ENCODE measurements around the gene TNP2.

Gene TNP2

GRCh38 chr16:11268921-11269375 is at the start of gene TNP2:
Gene TNP2, minus strand, starts transcription at chr16:11269325. Its CDS starts 63 bp downstream, at chr16:11269262.
- no peak for DNase-seq

DNA sequence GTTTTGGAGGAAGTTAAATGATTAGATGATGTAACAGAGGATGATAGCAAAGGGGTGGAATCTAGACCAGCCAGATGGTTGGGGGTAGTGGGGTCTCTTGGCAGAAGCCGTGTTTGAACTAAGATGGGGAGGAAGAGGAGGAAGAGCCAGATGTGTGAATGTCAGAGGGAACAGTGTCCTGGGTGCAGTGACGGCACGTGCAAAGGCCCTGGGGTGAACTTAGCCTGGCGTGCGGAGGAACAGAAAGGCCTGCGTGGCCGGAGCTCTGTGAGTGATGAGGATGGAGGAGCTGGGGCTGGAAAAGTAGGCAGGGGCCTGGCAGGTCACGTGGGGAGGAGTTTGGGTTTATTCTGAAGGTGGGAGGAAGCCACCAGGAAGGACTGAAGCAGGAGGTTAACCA is 49.7 kb upstream of the TNP2 start:
- no peak for DNase-seq

GRCh38 chr16:11316331-11317015 is 47.3 kb upstream of the TNP2 start:
- no peak for DNase-seq

DNA sequence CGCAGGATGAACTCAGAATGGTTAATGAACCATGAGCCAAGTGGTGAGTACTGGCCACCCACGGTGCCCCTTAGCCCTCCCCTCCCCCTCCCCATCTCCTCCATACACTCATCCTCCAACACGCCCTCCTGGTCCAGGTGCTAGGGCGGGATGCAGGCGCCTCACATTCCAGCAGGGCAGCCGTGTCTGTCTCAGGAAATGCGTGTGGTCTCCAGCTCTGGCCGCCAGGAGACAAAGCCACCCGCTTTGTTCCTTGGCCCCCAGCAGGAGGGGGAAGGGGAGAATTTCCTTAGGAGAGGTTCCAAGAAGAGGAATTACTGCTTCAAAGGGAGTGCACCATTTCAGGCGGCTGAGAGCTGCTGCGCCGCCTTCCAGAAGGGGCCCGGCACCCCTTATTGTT is 46.4 kb upstream of the TNP2 start:
- DNase-seq = peak; percentile 50

- no peak for DNase-seq
Observed at GRCh38 chr16:11314309-11314894, 45.3 kb upstream of the TNP2 start.

DNA sequence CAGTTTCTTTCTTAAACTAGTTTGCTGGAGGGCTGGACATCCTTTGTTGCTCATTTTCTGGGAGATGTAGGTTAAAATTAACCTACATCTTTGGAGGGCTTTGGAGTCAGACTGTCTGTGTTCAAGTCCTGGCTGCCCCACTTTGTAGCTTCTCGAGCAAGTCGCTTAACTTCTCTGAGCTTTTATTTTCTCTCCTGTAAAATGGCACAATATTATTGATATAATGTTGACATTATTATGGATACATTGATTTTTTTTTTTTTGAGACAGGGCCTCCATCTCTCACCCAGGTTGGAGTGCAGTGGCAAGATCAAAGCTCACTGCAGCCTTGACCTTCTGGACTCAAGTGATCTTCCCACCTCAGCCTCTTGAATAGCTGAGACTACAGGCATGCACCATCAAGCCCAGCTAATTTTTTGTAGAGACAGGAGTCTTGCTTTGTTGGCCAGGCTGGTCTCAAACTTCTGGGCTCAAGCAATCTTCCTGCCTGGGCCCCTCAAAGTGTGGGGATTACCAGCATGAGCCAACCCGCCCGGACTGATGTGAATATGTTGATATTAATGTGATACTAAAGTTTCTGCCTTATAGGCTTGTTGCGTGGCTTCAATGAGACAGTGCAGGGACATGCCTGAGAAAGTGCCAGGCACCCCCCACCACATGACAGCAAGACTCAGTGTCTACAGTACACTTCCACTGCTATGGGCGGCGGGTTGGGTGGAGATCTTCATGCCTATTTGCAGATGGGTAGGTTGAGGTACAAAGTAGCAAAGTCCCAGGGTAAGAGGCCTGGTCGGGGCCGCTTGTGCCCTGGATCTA is 44.6 kb upstream of the TNP2 start:
- no peak for DNase-seq

- no peak for DNase-seq
Observed at GRCh38 chr16:11312718-11313492, 43.8 kb upstream of the TNP2 start.

DNA sequence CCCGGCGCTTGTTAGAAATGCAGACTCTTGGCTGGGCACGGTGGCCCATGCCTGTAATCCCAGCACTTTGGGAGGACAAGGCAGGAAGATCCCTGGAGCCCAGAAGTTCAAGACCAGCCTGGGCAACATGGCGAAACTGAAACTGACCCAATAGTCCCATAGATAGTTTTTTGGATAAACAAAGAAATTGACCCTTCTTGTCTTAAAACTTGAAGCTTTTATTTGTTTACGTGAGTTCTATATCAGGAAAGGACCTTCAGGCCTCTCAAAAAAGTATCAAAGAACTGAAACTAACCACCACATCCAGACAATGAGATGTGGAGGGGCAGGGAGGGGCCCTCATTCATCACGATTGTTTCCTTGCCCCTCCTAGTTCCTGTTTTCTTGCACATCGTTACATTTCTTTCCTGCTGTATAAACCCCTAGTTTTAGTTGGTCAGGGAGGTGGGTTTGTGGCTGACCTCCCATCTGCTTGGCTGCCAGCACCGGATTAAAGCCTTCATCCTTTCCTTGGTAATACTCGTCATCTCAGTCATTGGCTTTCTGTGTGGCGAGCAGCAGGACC is 42.0 kb upstream of the TNP2 start:
- no peak for DNase-seq

DNA sequence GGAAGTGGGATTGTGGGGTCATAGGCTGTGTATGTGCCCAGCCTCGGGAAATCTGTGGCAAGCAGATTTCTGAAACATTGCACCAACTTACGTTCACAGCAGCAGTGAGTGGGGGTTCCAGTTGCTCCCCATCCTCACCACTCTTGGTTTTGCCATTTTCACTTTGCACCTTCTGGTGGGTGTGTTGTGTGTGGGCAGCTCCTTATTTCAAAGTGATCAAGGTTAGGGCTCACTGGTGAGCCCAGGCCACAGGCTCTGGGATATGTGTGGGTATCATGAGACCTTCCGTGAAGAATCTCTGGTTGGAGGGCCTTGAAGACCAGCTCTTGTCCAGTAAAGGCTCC is 41.5 kb upstream of the TNP2 start:
- no peak for DNase-seq

DNA sequence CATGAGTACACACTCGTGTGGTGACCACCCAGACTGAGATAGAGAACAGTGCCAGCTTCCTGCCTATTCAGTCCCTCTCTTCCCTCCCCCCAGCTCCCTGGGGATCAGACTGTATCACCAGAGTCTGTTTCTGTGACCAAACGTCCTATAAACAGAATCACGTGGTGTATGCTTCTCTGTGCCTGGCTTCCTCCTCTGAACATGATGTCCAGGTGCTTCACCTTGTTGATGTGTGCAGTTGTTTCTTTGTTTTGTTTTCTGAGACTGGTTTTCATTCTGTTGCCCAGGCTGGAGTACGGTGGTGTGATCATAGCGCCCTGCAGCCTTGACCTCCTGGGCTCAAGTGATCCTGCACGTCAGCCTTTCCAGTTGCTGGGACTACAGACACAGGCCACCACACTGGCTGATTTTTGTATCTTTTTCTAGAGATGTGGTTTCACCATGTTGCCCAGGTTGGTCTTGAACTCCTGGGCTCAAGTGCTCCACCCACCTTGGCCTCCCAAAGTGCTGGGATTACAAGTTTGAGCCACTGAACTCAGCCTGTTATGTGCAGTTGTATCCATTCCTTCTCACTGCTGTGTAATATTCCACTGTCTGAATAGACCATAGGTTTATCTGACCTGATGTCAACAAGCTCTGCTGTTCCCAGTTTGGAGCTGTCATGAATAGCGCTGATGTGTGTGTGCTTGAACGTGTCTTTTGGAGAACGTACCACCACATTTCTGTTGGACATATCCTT is 40.9 kb upstream of the TNP2 start:
- no peak for DNase-seq

DNA sequence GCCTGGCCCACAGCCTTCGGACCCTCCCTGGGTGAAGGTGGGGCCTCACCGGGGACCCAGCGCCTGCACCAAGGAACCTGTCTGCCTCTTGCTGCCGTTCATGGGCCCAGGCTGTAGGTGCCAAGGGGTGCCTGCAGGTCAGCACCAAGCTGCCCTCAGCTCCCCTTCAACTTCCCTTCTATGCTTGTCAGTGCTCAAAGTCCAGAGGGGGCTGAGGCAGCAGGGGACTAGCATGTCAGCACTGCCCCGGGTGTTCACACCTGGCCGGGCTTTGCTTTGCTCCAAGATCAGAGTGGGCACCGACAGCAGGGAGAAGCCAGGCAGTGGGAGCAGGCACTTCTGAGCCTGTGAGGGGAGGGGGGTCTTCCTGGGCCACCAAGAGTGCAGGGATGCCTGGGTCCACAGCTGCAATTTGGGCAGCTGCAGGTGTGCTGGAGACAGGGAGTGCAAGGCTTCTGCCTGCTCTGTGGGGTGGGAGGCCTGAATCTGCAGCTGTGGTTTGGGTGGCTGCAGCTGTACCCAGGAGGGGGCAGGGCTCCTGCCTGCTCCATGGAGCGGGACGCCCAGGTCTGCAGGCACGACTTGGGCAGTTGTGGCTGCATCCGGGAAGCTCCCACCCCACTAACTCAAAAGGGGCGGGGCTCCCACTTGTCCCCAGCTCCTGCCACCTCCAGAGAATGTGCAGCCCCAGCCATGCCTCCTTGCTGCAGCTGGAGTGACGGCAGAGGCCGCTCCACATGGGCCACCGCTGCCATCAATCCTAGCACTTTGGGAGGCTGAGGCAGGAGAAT is 39.6 kb upstream of the TNP2 start:
- no peak for DNase-seq

GRCh38 chr16:11307639-11308492 is 38.7 kb upstream of the TNP2 start:
- DNase-seq = no peak

DNA sequence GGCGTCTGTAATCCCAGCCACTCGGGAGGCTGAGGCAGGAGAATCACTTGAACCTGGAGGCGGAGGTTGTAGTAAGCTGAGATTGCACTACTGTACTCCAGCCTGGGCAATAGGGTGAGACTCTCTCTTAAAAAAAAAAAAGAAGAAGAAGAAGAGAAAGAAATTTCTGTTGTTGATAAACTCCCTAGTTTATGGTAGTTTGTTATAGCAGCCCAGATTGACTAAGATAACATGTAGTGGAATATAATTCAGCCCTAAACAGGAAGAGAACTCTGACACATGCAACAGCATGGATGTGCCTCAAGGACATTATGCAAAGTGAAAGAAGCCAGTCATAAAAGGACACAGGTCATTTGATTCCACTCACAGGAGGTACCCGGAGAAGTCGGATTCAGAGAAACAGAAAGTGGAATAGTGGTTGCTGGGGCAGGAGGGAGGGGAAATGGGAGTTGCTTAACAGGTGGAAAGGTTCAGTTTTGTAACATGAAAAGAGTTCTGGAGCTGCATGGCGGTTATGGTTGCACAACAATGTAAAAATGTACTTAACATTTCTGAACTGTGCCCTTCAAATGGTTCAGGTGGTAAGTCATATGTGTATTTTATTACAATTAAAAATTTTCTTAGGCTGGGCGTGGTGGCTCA is 38.0 kb upstream of the TNP2 start:
- DNase-seq = no peak

DNA sequence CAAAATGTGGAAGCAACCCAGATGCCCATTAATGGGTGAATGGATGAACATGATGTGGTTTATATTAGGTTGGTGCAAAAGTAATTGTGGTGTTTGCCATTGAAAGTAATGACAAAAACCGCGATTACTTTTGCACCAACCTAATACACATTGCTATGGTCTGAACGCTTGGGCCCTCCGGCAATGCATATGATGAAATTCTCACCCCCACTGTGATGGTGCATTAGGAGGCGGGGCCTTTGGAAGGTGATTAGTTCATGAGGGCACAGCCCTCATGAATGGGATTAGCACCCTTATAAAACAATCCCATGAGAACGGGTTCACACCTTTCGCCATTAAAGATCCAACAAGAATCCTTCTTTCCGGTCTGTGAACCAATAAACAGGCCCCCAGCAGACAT is 37.3 kb upstream of the TNP2 start:
- DNase-seq = no peak

DNA sequence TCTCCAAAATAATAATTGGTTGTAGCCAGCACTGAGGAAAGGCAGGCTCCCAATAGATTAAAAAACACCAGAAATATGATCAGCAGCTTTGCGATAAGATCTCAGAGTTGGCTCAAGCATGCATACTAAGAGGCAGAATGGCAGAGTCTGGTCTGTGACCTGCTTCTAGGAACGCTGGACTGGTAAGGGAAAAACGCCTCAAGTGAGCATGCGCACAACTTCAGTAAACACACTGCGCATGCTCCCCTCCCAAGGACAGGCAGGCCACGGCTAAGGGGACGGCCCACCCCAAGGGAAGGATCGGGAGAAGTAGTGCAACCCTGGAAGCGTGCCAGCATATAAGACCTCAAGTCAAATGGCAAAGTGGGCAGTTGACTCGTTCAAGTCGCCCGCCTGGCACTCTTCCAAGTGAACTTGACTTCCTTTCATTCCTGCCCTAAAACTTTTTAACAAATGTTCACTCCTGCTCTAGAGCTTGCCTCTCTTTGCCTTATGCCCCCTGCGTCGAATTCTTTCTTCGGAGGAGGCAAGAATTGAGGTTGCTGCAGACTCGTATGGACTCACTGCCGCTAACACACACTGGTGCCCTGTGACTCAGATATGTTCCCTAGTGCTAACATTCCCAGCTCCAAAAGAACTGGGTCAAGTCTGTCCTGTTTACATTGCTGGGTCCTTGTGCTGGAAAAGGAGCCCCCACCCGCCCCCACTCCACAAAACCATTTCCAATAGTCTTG is 34.4 kb upstream of the TNP2 start:
- no peak for DNase-seq

DNA sequence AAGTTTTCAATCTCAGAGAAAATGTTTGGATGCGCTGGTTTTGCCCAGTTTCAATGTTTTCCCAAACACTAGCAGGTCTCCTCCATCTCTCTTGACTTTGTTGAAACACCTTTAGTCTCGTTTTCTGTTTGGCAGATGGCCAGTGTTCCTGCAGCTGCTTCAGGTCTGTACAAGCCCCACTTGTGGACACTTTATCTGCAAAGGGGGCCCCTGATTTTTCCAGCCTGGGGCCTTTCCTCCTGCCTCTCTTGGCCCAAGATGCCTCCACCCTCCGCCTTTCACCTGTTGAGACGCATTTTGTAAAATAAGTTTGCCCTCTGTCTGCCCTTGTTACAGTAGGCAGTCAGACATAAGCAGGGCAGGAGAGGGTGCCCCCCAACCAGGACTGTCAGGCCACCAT is 33.9 kb upstream of the TNP2 start:
- DNase-seq = no peak

DNA sequence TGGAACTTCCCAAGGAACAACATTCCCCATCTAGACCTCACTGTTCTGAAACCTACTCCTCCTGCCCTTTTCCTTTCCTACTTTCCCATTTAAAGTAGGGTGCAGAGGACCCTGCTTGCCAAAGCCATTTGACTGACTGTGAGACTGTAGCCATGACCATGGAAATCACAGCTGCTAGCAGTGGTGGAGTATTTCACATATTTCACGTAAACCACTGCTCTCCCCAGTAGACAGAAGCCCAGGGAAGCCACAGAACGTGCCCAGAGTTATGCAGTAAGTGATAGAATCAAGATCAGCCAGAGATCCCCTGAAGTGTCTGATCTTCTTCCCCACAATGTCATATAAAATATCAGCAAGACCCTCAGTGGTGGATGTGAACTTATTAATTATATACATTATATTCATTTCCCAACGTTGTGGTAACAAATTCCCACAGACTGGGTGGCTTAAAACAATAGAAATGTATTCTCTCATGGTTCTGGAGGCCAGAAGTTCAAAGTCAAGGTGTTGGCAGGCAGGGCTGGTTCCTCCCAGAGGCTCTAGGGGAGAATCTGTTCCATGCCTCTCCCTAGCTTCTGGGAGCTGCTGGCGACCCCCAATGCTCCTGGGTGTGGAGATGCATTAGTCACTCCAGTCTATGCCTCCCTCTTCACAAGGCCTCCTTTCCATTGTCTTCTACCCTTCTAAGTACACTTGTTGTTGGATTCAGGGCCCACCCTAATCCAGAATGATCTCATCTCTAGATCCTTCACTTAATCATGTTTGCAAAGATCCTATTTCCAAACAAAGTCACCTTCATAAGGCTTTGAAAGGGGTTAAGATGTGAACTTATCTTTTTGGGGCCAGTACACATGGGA is 32.7 kb upstream of the TNP2 start:
- no peak for DNase-seq

GRCh38 chr16:11300560-11300892 is 31.4 kb upstream of the TNP2 start:
- no peak for DNase-seq
